ENCODE measurements around the gene CNPY1. TPM values are rescaled to one million over a fixed set of nuclear protein-coding genes. Genes with fewer than 3 reads are reported as not detected.
A peak's percentile ranks its signal among the peaks of the same experiment; 100 is the strongest.

Gene CNPY1
- total and polyA plus RNA-seq, 2 donors (not counting 1 experiment from before 2014, with no cell fraction given) = not detected

GRCh38 chr7:155469311-155470185, 76.8 kb downstream of the CNPY1 start:
- H3K9me3 ChIP-seq (ENCODE audit: control insufficient read depth, insufficient read depth, low read depth, low read length) = no peaks in the 10 kb centered on the region
- H3K9ac ChIP-seq (ENCODE audit: insufficient read depth, low read length) = no peak overlapping the region
- H3K4me1 ChIP-seq (ENCODE audit: control insufficient read depth, extremely low read depth, insufficient read depth, low read length) = no peaks in the 10 kb centered on the region
- H4K20me1 ChIP-seq (ENCODE audit: control insufficient read depth, extremely low read depth, insufficient read depth, low read length) = no peaks in the 10 kb centered on the region
- H3K36me3 ChIP-seq (ENCODE audit: control insufficient read depth, insufficient read depth, low read length) = no peaks in the 10 kb centered on the region
- H3K27ac ChIP-seq (ENCODE audit: insufficient read depth, low read length) = no peak overlapping the region
- no peak overlapping the region for H2AFZ ChIP-seq (ENCODE audit: low read length)
- DNase-seq (ENCODE audit: low read depth in 2 of 2) = no peak
- no peak overlapping the region for H3K4me3 ChIP-seq (replicated peaks in 1 of 4; ENCODE audit: control extremely low read depth in 1 of 4, insufficient read depth in 1 of 4, low read depth in 3 of 4, low read length in 4 of 4)
- peak; percentile 57 for TF ChIP-seq EZH2 (IDR thresholded peaks at IDR 0.05; ENCODE audit: low read length, missing control alignments)
- TF ChIP-seq CTCF (conservative IDR thresholded peaks at IDR 0.05 in 1 of 2, IDR thresholded peaks at IDR 0.05 in 1 of 2; ENCODE audit: low read depth in 1 of 2, low read length in 2 of 2) = no peak
- H3K79me2 ChIP-seq (ENCODE audit: control insufficient read depth, insufficient read depth, low read length) = no peaks in the 10 kb centered on the region
- no peak overlapping the region for H3K4me2 ChIP-seq (ENCODE audit: extremely low read depth, insufficient read depth, low read length)
- peaks cover 58% of the 10 kb centered on the region for H3K27me3 ChIP-seq (ENCODE audit: control insufficient read depth, insufficient read depth, low read length)

GRCh38 chr7:155468785-155469148, 77.6 kb downstream of the CNPY1 start:
- H3K4me2 ChIP-seq (ENCODE audit: extremely low read depth, insufficient read depth, low read length) = no peak overlapping the region
- H3K4me3 ChIP-seq (replicated peaks in 1 of 4; ENCODE audit: control extremely low read depth in 1 of 4, insufficient read depth in 1 of 4, low read depth in 3 of 4, low read length in 4 of 4) = no peak overlapping the region
- H2AFZ ChIP-seq (ENCODE audit: low read length) = no peak overlapping the region

More at GRCh38 chr7:155468785-155469148, 77.6 kb downstream of the CNPY1 start:
- no peak for DNase-seq (ENCODE audit: low read depth in 2 of 2)
- no peaks in the 10 kb centered on the region for H3K36me3 ChIP-seq (ENCODE audit: control insufficient read depth, insufficient read depth, low read length)
- H3K9me3 ChIP-seq (ENCODE audit: control insufficient read depth, insufficient read depth, low read depth, low read length) = no peaks in the 10 kb centered on the region
- H3K4me1 ChIP-seq (ENCODE audit: control insufficient read depth, extremely low read depth, insufficient read depth, low read length) = no peaks in the 10 kb centered on the region
- H3K79me2 ChIP-seq (ENCODE audit: control insufficient read depth, insufficient read depth, low read length) = no peaks in the 10 kb centered on the region
- no peaks in the 10 kb centered on the region for H4K20me1 ChIP-seq (ENCODE audit: control insufficient read depth, extremely low read depth, insufficient read depth, low read length)
- H3K27me3 ChIP-seq (ENCODE audit: control insufficient read depth, insufficient read depth, low read length) = peaks cover 63% of the 10 kb centered on the region
- no peak overlapping the region for H3K27ac ChIP-seq (ENCODE audit: insufficient read depth, low read length)
- no peak overlapping the region for H3K9ac ChIP-seq (ENCODE audit: insufficient read depth, low read length)
- no peak for TF ChIP-seq CTCF (conservative IDR thresholded peaks at IDR 0.05 in 1 of 2, IDR thresholded peaks at IDR 0.05 in 1 of 2; ENCODE audit: low read depth in 1 of 2, low read length in 2 of 2)

Measured in fibroblast of lung (primary cell).